GM21576 (cell line): ENCODE data around the gene CHEK2.
"Not testable (repeated sequence)": the region's sequence is repeated elsewhere in the genome, so short reads cannot be mapped to it uniquely, and the experiment has no call there.

Experiments used
- ATAC-seq: cut with Tn5 transposase; IDR thresholded peaks from one replicate; pipeline ENCODE4 v1.9.1; 2021; ENCODE audit warnings: mild to moderate bottlenecking, moderate library complexity; ENCODE audit not compliant: unreplicated experiment

CHEK2 gene

GRCh38 chr22:28693041-28693760 lies 48.4 kb downstream of the CHEK2 start:
- ATAC-seq: not testable (repeated sequence)

- not testable (repeated sequence) for ATAC-seq
Observed at GRCh38 chr22:28689796-28690195, 51.8 kb downstream of the CHEK2 start.

- not testable (repeated sequence) for ATAC-seq
Observed at GRCh38 chr22:28682966-28683365, 58.7 kb downstream of the CHEK2 start.

DNA sequence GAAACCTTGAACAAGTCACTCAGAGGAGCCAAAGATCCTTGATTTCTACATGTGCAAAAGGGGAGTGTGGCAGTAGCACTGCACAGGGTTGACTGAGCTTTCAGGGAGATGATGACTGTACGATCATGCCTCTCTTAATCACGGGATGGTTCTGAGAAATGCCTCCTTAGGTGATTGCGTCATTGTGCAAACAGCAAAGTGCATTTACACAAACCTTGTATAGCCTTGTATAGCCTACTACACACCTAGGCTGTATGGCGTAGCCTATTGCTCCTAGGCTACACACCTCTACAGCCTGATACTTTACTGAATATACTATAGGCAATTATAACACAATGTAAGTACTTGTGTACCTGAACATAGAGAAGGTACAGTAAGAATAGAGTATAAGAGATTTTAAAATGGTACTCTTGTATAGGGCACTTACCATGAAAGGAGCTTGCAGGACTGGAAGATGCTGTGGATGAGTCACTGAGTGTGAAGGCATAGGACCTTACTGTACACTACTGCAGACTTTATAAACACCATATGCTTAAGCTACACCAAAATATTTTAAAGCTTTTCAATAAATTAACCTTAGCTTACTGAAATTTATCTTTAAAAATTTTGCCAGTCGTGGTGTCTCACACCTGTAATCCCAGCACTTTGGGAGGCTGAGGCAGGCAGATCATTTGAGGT lies 60.7 kb downstream of the CHEK2 start:
- not testable (repeated sequence) for ATAC-seq

- not testable (repeated sequence) for ATAC-seq
Observed at GRCh38 chr22:28679611-28680287, 61.9 kb downstream of the CHEK2 start, which contains the start of gene TTC28. Gene TTC28 (minus strand): TSS chr22:28679840. CDS start chr22:28679723, 117 bp downstream.

DNA sequence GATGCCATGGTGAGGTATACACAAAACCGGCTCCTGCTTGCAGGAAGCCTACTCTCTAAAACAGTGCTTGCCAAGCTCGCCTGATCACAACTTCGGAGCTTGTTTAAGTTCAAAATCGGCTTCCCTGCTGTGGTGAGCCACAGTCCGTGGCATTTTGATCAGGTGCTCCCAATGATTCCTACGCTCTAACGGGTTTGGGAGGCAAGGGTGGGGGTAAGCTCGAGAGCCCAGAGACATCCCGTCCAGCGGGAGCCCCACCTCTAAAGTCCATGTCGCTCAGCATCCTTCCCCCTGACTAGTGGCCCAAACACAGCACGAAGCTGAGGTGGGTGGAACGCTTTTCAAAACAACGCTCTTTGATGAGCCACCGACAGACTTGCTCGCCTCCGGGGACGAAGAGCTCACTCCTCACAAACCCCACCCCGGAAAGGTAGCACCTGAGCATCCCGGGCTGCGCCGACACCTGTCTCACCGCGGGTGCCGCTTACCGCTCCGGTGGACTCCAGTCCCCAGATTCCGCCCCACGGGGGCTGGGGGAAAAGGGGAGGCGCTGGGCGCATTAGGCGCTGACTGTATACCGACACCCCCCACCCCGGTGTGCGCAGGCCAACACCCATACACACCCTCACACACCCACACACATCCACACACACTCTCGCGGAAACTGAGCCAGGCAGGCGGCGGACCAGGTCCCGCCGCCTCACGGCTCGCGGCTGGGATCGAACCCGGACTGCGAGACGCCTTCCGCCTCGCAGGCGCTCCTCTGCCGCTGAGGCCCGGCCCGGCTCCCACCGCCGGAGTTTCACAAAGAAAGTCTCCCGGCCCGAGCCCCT lies 62.6 kb downstream of the CHEK2 start:
- not testable (repeated sequence) for ATAC-seq

DNA sequence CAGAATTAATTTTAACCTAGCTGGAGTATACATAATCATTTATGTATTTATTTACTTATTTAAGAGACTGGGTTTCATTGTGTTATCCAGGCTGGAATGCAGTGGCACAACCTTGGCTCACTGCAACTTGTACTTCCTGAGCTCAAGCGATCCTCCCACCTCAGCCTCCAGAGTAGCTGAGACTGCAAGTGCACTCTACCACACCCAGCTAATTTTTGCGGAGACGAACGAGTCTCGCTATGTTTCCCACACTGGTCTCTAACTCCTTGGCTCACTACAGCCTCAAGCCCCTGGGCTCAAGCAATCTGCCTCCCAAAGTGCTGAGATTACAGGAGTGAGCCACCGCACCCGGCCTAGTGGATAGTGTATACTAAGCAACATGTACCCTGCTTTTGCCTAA lies 63.5 kb downstream of the CHEK2 start:
- not testable (repeated sequence) for ATAC-seq

DNA sequence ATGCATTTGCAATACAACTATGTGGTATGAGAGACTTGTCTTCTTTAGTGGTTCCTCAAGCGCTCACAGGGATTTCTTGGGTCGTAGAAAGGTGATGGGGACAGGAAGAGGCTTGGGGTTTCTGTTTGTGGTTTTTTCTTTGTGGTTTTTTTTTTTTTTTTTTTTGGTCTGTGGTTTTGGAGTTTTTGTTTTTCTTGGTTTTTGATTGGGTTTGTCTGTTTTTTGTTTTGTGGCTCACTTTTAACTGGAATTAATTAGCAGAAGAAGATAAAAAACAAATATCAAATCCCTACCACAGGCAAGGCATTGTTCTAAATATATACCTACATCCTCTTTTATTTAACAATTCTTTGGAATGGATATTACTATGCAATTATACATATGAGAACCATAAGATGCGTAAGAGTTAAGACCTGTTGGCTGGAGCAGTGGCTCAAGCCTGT lies 67.5 kb downstream of the CHEK2 start:
- ATAC-seq: peak; percentile 58

DNA sequence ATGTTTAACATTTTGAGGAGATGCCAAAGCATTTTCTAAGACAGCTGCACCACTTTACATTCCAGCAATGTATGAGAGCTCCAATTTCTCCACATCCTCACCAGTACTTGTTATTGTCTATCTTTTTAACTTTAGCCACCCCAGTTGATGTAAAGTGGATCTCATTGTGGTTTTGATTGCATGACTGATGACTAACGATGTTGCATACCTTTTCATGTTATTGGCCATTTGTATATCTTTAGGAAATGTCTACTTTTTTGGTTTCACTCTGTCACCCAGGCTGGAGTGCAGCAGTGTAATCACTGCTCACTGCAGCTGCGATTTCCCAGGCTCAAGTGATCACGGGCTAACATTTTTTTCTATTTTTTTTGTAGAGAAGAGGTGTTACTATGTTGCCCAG lies 70.9 kb downstream of the CHEK2 start:
- ATAC-seq: no peak

DNA sequence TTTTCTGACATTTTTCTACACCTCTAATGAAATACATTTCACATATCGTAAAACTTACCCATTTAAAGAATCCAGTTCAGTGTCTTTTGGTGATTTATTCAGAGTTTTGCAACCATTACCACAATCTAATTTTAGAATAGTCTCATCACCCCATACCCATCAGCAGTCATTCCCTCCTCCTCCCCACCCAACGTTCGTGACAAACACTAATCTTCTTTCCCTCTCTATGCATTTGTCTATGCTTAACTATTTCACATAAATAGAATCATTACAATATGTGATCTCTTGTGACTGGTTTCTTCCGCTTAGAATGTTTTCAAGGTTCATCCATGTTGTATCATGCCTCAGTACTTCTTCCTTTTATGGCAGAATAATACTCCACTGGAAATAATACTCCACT lies 71.5 kb downstream of the CHEK2 start:
- no peak for ATAC-seq

- no peak for ATAC-seq
Observed at GRCh38 chr22:28669387-28669786, 72.2 kb downstream of the CHEK2 start.

DNA sequence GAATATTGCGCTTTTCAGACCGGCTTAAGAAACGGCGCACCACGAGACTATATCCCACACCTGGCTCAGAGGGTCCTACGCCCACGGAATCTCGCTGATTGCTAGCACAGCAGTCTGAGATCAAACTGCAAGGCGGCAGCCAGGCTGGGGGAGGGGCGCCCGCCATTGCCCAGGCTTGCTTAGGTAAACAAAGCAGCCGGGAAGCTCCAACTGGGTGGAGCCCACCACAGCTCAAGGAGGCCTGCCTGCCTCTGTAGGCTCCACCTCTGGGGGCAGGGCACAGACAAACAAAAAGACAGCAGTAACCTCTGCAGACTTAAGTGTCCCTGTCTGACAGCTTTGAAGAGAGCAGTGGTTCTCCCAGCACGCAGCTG lies 78.1 kb downstream of the CHEK2 start:
- ATAC-seq: not testable (repeated sequence)

- no peak for ATAC-seq
Observed at GRCh38 chr22:28658448-28658847, 83.2 kb downstream of the CHEK2 start.

- ATAC-seq: no peak
Observed at GRCh38 chr22:28656181-28656580, 85.4 kb downstream of the CHEK2 start.

DNA sequence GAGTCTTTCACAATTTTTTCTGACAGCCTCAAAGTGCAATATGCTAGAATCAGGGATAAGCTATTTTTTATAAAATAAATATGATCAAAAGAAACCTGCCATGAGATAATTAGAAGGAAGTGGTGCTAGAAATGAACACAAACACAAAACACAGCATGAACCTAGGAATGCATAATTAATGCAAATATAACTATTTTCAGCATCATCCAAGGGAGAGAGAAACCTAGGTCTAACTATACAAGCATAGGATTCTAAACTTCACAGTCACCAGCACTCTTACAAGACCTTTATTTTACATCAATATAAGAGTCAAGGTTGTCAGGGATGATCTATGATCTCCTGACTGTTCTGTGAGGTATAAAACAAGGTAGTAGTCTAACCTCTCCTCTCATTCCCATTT lies 91.2 kb downstream of the CHEK2 start:
- no peak for ATAC-seq

DNA sequence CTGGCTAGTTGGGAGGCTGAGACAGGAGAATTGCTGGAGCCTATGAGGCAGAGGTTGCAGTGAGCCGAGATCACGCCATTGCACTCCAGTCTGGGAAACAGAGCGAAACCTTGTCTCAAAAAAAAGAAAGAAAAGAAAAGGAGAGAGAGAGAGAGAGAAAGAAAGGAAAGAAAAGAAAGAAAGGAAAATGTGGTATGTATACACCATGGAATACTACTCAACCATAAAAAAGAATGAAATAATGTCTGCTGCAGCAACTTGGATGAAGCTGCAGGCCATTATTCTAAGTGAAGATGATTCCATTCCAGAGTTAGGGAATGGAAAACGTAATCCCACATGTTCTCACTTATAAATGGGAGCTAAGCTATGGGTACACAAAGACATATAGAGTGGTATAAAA lies 92.8 kb downstream of the CHEK2 start:
- no peak for ATAC-seq

DNA sequence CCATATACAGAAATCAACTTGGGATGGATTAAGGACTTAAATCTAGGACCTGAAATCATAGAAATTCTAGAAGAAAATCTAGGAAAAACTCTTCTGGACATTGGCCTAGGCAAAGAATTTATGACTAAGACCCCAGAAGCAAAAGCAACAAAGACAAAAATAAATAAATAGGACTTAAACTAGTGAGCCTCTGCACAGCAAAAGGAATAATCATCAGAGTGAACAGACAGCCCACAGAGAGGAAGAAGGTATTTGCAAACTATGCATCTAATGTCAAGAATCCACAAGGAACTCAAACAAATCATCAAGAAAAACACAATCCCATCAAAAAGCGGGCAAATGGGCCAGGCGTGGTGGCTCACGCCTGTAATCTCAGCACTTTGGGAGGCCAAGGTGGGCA lies 94.4 kb downstream of the CHEK2 start:
- ATAC-seq: no peak

DNA sequence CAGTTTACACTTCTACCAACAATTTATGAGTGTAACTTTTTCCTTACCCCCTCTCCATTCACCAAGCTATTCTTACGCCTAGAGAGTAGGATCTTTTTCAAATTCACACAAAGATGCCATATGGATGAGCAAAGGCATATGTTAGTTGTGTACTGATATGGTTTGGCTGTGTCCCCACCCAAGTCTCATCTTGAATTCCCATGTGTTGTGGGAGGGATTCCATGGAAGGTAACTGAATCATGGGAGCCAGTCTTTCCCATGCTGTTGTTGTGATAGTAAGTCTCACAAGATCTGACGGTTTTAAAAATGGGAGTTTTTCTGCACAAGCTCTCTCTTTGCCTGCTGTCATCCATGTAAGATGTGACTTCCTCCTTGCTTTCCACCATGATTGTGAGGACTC lies 102.3 kb downstream of the CHEK2 start:
- ATAC-seq: no peak
